ENCODE results near the gene PER3.

PER3 gene

DNA sequence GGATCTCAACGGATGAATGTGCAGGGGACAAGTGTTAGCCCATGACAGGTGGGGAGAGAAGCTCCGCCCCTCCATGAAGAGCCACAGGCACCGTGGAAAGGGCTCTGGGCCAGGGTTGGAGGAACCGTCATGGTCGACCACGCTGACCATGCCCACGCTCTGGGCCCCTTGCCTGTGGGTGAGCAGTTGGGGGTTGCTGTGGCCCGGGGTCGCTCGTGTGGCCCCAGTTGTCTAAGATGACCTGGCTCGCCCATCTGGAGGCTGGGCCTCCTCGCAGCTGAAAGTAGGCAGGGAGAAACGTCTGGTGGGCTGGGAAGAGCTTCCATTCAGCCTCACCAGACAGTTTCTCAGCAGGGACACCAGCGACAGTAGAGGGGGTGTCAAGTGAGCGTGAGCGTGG lies 81.9 kb downstream of the PER3 start:
- no peak overlapping the region for H3K27ac ChIP-seq (ENCODE audit: low read length)
- no peaks in the 10 kb centered on the region for H3K79me2 ChIP-seq (ENCODE audit: insufficient read depth, low read length)
- H3K4me2 ChIP-seq (ENCODE audit: insufficient read depth, low read length): no peak overlapping the region
- H3K36me3 ChIP-seq (ENCODE audit: insufficient read depth, low read length): no peaks in the 10 kb centered on the region
- H4K20me1 ChIP-seq (ENCODE audit: insufficient read depth, low read length): no peaks in the 10 kb centered on the region
- no peak overlapping the region for H3K9ac ChIP-seq (ENCODE audit: low read depth, low read length)
- no peaks in the 10 kb centered on the region for H3K27me3 ChIP-seq (ENCODE audit: insufficient read depth, low read length, poor library complexity)
- no peak overlapping the region for H3K4me3 ChIP-seq (ENCODE audit: low read depth in 1 of 2, low read length in 2 of 2)
- no peak for TF ChIP-seq EZH2 (IDR thresholded peaks at IDR 0.05; ENCODE audit: borderline replicate concordance, low read depth, low read length, severe bottlenecking)
- TF ChIP-seq, protein P1, sequence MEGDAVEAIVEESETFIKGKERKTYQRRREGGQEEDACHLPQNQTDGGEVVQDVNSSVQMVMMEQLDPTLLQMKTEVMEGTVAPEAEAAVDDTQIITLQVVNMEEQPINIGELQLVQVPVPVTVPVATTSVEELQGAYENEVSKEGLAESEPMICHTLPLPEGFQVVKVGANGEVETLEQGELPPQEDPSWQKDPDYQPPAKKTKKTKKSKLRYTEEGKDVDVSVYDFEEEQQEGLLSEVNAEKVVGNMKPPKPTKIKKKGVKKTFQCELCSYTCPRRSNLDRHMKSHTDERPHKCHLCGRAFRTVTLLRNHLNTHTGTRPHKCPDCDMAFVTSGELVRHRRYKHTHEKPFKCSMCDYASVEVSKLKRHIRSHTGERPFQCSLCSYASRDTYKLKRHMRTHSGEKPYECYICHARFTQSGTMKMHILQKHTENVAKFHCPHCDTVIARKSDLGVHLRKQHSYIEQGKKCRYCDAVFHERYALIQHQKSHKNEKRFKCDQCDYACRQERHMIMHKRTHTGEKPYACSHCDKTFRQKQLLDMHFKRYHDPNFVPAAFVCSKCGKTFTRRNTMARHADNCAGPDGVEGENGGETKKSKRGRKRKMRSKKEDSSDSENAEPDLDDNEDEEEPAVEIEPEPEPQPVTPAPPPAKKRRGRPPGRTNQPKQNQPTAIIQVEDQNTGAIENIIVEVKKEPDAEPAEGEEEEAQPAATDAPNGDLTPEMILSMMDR (IDR thresholded peaks at IDR 0.05; ENCODE audit: borderline replicate concordance, extremely low read depth, low read length, poor library complexity, severe bottlenecking): no peak
- H3K9me3 ChIP-seq (ENCODE audit: insufficient read depth, low read length, severe bottlenecking): no peaks in the 10 kb centered on the region
- H3K4me1 ChIP-seq (ENCODE audit: insufficient read depth, low read length): no peaks in the 10 kb centered on the region
- no peak overlapping the region for H2AFZ ChIP-seq (ENCODE audit: low read depth, low read length)
- no peak for ATAC-seq (ENCODE audit: insufficient read depth, low read depth)
- no peak for DNase-seq

DNA sequence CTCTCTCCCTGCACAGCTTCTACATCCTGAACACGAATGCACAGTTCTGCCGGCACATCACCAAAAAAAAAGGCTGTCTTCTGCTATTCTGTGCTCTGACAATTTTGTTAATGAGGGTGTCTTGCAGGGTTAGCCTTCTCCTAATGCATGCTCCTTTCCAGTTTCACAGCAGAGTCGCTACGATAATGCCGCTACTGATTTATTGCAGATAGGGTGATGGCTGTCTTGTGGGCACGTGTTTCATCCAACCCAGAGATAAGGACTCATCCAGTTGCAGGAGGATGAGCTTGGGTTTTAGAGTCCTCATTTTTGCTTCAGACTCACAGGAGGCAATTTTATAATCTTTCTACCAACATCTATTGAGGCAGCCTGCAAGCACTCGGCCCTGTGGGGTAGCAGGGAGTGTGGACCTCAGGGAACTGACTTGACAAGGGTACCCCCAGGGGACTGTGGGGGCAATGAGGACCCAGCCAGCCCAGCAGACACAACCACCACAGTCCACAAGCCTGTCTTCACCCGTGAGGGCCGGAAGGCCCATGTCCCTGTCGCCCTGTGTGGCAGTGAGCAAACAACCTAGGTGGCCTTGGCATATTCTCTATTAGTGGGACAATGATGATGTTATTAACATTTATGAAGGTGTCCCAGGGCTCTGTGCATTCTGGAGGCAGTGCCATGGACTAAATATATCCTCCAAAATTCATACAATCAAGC lies 84.1 kb downstream of the PER3 start:
- Histone ChIP-seq H2AFZ (ENCODE audit: low read depth, low read length) (no peak overlapping the region), H3K9ac (ENCODE audit: low read depth, low read length) (no peak overlapping the region), H3K27ac (ENCODE audit: low read length) (no peak overlapping the region), H3K4me2 (ENCODE audit: insufficient read depth, low read length) (no peak overlapping the region), H4K20me1 (ENCODE audit: insufficient read depth, low read length) (no peaks in the 10 kb centered on the region), H3K4me3 (ENCODE audit: low read depth in 1 of 2, low read length in 2 of 2) (no peak overlapping the region), H3K9me3 (ENCODE audit: insufficient read depth, low read length, severe bottlenecking) (no peaks in the 10 kb centered on the region), H3K36me3 (ENCODE audit: insufficient read depth, low read length) (no peaks in the 10 kb centered on the region), H3K4me1 (ENCODE audit: insufficient read depth, low read length) (no peaks in the 10 kb centered on the region), H3K79me2 (ENCODE audit: insufficient read depth, low read length) (no peaks in the 10 kb centered on the region), H3K27me3 (ENCODE audit: insufficient read depth, low read length, poor library complexity) (no peaks in the 10 kb centered on the region)
- no peak for TF ChIP-seq EZH2 (IDR thresholded peaks at IDR 0.05; ENCODE audit: borderline replicate concordance, low read depth, low read length, severe bottlenecking)
- TF ChIP-seq, protein P1 (IDR thresholded peaks at IDR 0.05; ENCODE audit: borderline replicate concordance, extremely low read depth, low read length, poor library complexity, severe bottlenecking): no peak
- ATAC-seq (ENCODE audit: insufficient read depth, low read depth): no peak
- DNase-seq: no peak

DNA sequence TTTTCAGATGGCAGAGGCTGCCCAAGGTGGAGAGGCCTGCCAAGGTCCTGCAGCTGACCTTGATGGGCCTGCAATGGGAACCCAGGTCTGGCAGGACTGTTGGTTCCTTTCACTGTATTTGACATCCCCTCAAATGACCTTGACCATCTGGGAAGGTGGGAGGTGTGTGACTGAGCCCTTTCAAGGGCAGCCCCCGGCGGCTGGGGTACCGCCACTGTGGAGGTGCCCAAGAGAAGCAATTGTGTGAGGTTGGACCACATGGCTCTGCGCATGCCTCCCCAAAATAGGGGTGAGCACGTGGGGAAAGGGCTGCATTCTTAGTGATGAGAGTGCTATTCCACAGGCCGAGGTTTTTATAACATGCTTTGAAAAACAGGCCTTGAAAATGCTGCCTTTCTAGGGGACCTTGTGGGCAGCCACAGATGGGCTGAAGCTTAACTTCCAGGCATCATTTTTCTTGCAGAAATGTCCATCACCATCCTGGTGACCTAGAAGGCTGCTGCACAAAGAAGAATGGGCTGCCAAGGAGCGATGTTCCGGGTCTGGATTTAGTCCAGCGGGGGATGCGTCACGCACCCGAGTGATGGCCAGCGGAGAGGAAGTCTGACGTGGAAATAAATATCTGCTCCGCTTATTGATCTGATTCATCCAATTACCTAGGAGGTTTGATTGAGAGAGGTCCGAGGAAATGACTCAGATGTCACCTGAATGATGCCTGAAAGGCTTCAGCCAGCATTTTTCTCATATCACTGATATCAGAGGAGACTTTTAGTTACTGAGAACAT lies 85.2 kb downstream of the PER3 start:
- H3K27ac ChIP-seq (ENCODE audit: low read length): no peak overlapping the region
- DNase-seq: no peak
- no peak overlapping the region for H3K9ac ChIP-seq (ENCODE audit: low read depth, low read length)
- no peaks in the 10 kb centered on the region for H3K27me3 ChIP-seq (ENCODE audit: insufficient read depth, low read length, poor library complexity)
- ATAC-seq (ENCODE audit: insufficient read depth, low read depth): no peak
- no peak overlapping the region for H3K4me3 ChIP-seq (ENCODE audit: low read depth in 1 of 2, low read length in 2 of 2)
- no peaks in the 10 kb centered on the region for H3K79me2 ChIP-seq (ENCODE audit: insufficient read depth, low read length)
- no peaks in the 10 kb centered on the region for H3K4me1 ChIP-seq (ENCODE audit: insufficient read depth, low read length)
- TF ChIP-seq, protein P1 (IDR thresholded peaks at IDR 0.05; ENCODE audit: borderline replicate concordance, extremely low read depth, low read length, poor library complexity, severe bottlenecking): no peak
- no peak for TF ChIP-seq EZH2 (IDR thresholded peaks at IDR 0.05; ENCODE audit: borderline replicate concordance, low read depth, low read length, severe bottlenecking)
- no peak overlapping the region for H3K4me2 ChIP-seq (ENCODE audit: insufficient read depth, low read length)
- no peak overlapping the region for H2AFZ ChIP-seq (ENCODE audit: low read depth, low read length)
- no peaks in the 10 kb centered on the region for H3K36me3 ChIP-seq (ENCODE audit: insufficient read depth, low read length)
- H3K9me3 ChIP-seq (ENCODE audit: insufficient read depth, low read length, severe bottlenecking): no peaks in the 10 kb centered on the region
- H4K20me1 ChIP-seq (ENCODE audit: insufficient read depth, low read length): no peaks in the 10 kb centered on the region
